Panc1 (cell line): ENCODE data around the gene ILDR1. TPM values are rescaled to one million over a fixed set of nuclear protein-coding genes. Genes with fewer than 3 reads are reported as not detected.

ENCODE experiments used
- ATAC-seq: fragments of 200-7000 bp; cut with Tn5 transposase; 2 replicates; pipeline ENCODE4 v1.9.1; 2020; ENCODE audit warnings: mild to moderate bottlenecking, moderate library complexity
- BruUV-seq: library from RNA; stranded (reverse); fragments of 400-500 nt; replicated peaks from 2 replicates; lab custom pipeline; 2021; lab: Mats Ljungman, UMichigan
- CTCF ChIA-PET: fragments of 300-600 bp; sonication (Branson Sonifier 250); formaldehyde crosslinking; loops from one replicate; lab custom pipeline; 2022; ENCODE audit warnings: antibody characterized with exemption; lab: Charles Lee
- POLR2A ChIA-PET: fragments of 300-600 bp; sonication (Branson Sonifier 250); formaldehyde crosslinking; loops from one replicate; lab custom pipeline; 2022; ENCODE audit warnings: antibody characterized with exemption; lab: Charles Lee
- DNase-seq: peaks from one replicate; pipeline ENCODE4 v3.0.0-alpha.2; 2010; ENCODE audit warnings: low read depth, low spot score
- H3K27ac ChIP-seq: 2 replicates; pipeline ENCODE4 v1.5.1; 2011; ENCODE audit warnings: mild to moderate bottlenecking, low read length, inconsistent platforms
- H3K27me3 ChIP-seq: fragments of 200-500 bp; sonication (Bioruptor generic); 2 replicates; pipeline ENCODE4 v1.6.0; 2014; ENCODE audit warnings: low read length, inconsistent platforms; ENCODE audit not compliant: control insufficient read depth, insufficient read depth
- H3K36me3 ChIP-seq: fragments of 200-500 bp; sonication (Bioruptor generic); 2 replicates; pipeline ENCODE4 v1.5.1; 2014; ENCODE audit warnings: inconsistent platforms, mild to moderate bottlenecking, low read length, moderate library complexity; ENCODE audit not compliant: control insufficient read depth, insufficient read depth
- H3K4me1 ChIP-seq: 2 replicates; pipeline ENCODE4 v1.5.1; 2011; ENCODE audit warnings: inconsistent platforms, mild to moderate bottlenecking, low read length, moderate library complexity; ENCODE audit not compliant: control insufficient read depth, insufficient read depth
- H3K4me3 ChIP-seq, 2 experiments: 2 replicates each; pipeline ENCODE4 v1.5.1; 2011 to 2012; ENCODE audit warnings: low read depth in 2 of 2, low read length in 2 of 2, mild to moderate bottlenecking in 2 of 2, inconsistent platforms in 1 of 2, moderate library complexity in 1 of 2
- H3K9me3 ChIP-seq: fragments of 200-500 bp; sonication (Bioruptor generic); 2 replicates; pipeline ENCODE4 v1.5.1; 2014; ENCODE audit warnings: low read depth, mild to moderate bottlenecking, inconsistent platforms, low read length, moderate library complexity; ENCODE audit not compliant: control insufficient read depth, insufficient read depth
- CTCF ChIP-seq: fragments of 450-650 bp; IDR thresholded peaks from 2 replicates; pipeline ENCODE4 v1.5.1; 2017; ENCODE audit warnings: mild to moderate bottlenecking
- POLR2AphosphoS5 ChIP-seq: IDR thresholded peaks from 2 replicates; pipeline ENCODE4 v1.6.1; 2012; ENCODE audit warnings: mild to moderate bottlenecking, low read depth, low read length, moderate library complexity
- REST ChIP-seq, 2 experiments: IDR thresholded peaks; 2 replicates each; pipeline ENCODE4 v1.6.1; 2011 to 2012; ENCODE audit warnings: low read depth in 2 of 2, control low read depth in 1 of 2, low read length in 1 of 2, mild to moderate bottlenecking in 1 of 2, moderate library complexity in 1 of 2; ENCODE audit not compliant: insufficient read depth in 1 of 2
- SIN3A ChIP-seq: IDR thresholded peaks from 2 replicates; pipeline ENCODE4 v1.6.1; 2012; ENCODE audit warnings: low read depth, mild to moderate bottlenecking, low read length, moderate library complexity, borderline replicate concordance; ENCODE audit not compliant: insufficient read depth
- TCF7L2 ChIP-seq: IDR thresholded peaks from 2 replicates; pipeline ENCODE4 v1.6.1; 2011; ENCODE audit warnings: mild to moderate bottlenecking, low read depth, low read length, inconsistent platforms
- in situ Hi-C: cut with HindIII; loops from 2 replicates; pipeline ENCODE4 v1.10.0; 2016; ENCODE audit warnings: low sequenced_read_pairs, low pct_unique_long_range_greater_than_20kb
- intact Hi-C: fragments of 100-400 bp; cut with micrococcal nuclease; formaldehyde crosslinking; loops from one replicate; pipeline ENCODE4 v1.10.0; 2022; ENCODE audit not compliant: unreplicated experiment
- total RNA-seq: library from RNA; stranded (reverse); gene quantifications from one replicate; pipeline ENCODE4 v1.2.1, GENCODE V29; 2021; ENCODE audit not compliant: unreplicated experiment

The ILDR1 gene
- total RNA-seq, 1 experiment from 2014 or later, result not detected

GRCh38 chr3:122012821-122013220 lies 9.2 kb downstream of the ILDR1 start:
- Histone ChIP-seq H3K27me3 (peaks cover 8% of the 10 kb centered on the region), H3K27ac (no peak overlapping the region), H3K4me3 (no peak overlapping the region), H3K36me3 (no peaks in the 10 kb centered on the region), H3K9me3 (no peaks in the 10 kb centered on the region), H3K4me1 (no peaks in the 10 kb centered on the region)
- intact Hi-C loops, result no loop called here
- BruUV-seq, result no TSS peak
- no peak for DNase-seq
- in situ Hi-C loops, result no loop called here
- CTCF ChIA-PET, result no interaction called here
- no peak for ATAC-seq
- TF ChIP-seq POLR2AphosphoS5 (no peak), SIN3A (no peak), CTCF (no peak), TCF7L2 (no peak), REST (IDR thresholded peaks at IDR 0.05; ENCODE audit: insufficient read depth in 1 of 2, low read depth in 2 of 2, low read length in 1 of 2) (no peak)
- POLR2A ChIA-PET, result no interaction called here

GRCh38 chr3:122011396-122011795 lies 10.7 kb downstream of the ILDR1 start:
- Histone ChIP-seq H3K36me3 (no peaks in the 10 kb centered on the region), H3K4me1 (no peaks in the 10 kb centered on the region), H3K9me3 (no peaks in the 10 kb centered on the region), H3K27me3 (peaks cover 8% of the 10 kb centered on the region), H3K27ac (no peak overlapping the region), H3K4me3 (no peak overlapping the region)
- ATAC-seq (no peak), DNase-seq (no peak)
- BruUV-seq, result no TSS peak
- POLR2A ChIA-PET, result no interaction called here
- TF ChIP-seq REST (IDR thresholded peaks at IDR 0.05; ENCODE audit: insufficient read depth in 1 of 2, low read depth in 2 of 2, low read length in 1 of 2) (no peak), TCF7L2 (no peak), POLR2AphosphoS5 (no peak), SIN3A (no peak), CTCF (no peak)
- in situ Hi-C loops (no loop called here), intact Hi-C loops (no loop called here)
- CTCF ChIA-PET, result no interaction called here
